ENCODE results near the gene ZNF618.

DNA sequence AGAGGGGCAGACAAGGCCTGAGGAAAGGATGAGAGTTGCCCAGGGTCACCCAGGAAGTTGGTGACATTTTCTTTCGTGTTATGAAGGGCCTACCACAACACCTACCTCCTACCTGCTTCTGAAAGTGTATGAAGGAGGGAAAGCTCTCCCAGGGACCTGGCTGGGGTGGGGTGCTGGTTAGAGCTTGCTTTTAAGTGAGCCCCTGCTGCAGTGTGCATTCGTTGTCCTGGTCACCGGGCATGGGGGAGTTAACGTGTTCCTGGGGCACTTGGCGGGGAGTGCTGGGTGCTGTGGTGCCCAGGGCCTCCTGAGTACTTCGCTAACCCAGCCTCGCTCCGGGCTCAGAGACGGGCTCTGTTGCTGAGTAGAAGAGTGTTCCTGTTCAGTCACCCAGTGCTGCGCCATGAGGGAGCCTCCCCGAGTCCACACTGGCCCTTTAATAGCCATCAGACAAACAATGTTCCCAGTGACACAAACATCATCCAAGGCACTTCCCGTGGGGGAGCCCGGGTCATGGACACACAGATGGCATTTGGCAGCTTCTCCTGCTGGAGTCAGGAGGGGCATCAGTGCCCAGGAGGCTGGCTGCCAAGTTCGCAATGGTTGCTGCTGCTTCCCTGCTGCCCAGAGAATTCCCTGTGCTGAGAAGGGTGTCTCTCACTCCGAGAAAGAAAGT, 116.3 kb downstream of the ZNF618 start:
- TF ChIP-seq, protein P1, sequence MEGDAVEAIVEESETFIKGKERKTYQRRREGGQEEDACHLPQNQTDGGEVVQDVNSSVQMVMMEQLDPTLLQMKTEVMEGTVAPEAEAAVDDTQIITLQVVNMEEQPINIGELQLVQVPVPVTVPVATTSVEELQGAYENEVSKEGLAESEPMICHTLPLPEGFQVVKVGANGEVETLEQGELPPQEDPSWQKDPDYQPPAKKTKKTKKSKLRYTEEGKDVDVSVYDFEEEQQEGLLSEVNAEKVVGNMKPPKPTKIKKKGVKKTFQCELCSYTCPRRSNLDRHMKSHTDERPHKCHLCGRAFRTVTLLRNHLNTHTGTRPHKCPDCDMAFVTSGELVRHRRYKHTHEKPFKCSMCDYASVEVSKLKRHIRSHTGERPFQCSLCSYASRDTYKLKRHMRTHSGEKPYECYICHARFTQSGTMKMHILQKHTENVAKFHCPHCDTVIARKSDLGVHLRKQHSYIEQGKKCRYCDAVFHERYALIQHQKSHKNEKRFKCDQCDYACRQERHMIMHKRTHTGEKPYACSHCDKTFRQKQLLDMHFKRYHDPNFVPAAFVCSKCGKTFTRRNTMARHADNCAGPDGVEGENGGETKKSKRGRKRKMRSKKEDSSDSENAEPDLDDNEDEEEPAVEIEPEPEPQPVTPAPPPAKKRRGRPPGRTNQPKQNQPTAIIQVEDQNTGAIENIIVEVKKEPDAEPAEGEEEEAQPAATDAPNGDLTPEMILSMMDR (conservative IDR thresholded peaks at IDR 0.05; ENCODE audit: low read depth, low read length) = no peak
- TF ChIP-seq EZH2 (IDR thresholded peaks at IDR 0.05; ENCODE audit: borderline replicate concordance, low read depth, low read length, poor library complexity, severe bottlenecking) = no peak

Data from A673 (cell line).